ENCODE results near the gene FANCD2.
A peak's percentile ranks its signal among the peaks of the same experiment; 100 is the strongest.

The FANCD2 gene

DNA sequence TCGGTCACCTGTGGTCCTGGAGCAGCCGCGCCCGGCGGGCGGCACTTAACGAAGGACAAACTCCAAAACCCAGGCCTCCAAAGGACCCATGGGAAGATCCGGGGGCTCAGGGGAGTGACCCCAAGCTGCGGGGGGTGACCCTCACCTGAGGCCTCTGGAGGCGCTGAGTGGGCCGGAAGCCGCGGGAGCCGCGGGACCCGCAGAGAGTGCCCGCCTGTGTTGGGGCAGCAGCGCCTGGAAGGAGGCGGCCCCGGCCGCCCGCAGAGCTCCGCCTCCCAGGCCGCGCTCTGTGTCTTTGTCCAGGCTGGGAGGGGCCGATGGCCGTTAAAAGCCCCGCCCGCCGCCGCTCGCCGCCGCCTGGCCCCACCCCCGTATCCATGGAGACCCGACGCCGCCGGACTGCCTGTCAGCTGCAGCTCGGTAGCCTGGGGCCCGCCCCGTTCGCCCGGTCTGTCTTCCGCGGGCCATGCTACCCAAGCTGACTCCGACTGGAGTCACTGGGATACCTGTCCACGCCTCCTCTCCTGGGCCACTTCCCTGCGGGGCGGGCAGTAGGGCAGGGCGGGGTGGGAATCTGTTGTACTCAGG lies 15.3 kb upstream of the FANCD2 start:
- peaks cover 22% of the 10 kb centered on the region for H4K20me1 ChIP-seq (ENCODE audit: insufficient read depth, low read length)
- no peaks in the 10 kb centered on the region for H3K9me3 ChIP-seq (ENCODE audit: insufficient read depth, low read length, severe bottlenecking)
- H3K4me1 ChIP-seq (ENCODE audit: insufficient read depth, low read length) = no peaks in the 10 kb centered on the region
- no peak overlapping the region for H3K27ac ChIP-seq (ENCODE audit: low read length)
- H3K4me2 ChIP-seq (ENCODE audit: insufficient read depth, low read length) = no peak overlapping the region
- H2AFZ ChIP-seq (ENCODE audit: low read depth, low read length) = no peak overlapping the region
- H3K36me3 ChIP-seq (ENCODE audit: insufficient read depth, low read length) = no peaks in the 10 kb centered on the region
- TF ChIP-seq CTCF (IDR thresholded peaks at IDR 0.05; ENCODE audit: borderline replicate concordance, extremely low read depth, low read length, poor library complexity, severe bottlenecking) = no peak
- TF ChIP-seq EZH2 (IDR thresholded peaks at IDR 0.05; ENCODE audit: borderline replicate concordance, low read depth, low read length, severe bottlenecking) = no peak
- 0 out of 3 replicates have a peak, but pooled peaks have one; percentile 23 for ATAC-seq (ENCODE audit: insufficient read depth, low read depth)
- H3K79me2 ChIP-seq (ENCODE audit: insufficient read depth, low read length) = 0 out of 2 replicates have a peak, but pooled peaks cover 3% of the 10 kb centered on the region
- H3K27me3 ChIP-seq (ENCODE audit: insufficient read depth, low read length, poor library complexity) = no peaks in the 10 kb centered on the region
- H3K9ac ChIP-seq (ENCODE audit: low read depth, low read length) = no peak overlapping the region
- no peak overlapping the region for H3K4me3 ChIP-seq (ENCODE audit: low read depth in 1 of 2, low read length in 2 of 2)
- DNase-seq = peak; percentile 27

DNA sequence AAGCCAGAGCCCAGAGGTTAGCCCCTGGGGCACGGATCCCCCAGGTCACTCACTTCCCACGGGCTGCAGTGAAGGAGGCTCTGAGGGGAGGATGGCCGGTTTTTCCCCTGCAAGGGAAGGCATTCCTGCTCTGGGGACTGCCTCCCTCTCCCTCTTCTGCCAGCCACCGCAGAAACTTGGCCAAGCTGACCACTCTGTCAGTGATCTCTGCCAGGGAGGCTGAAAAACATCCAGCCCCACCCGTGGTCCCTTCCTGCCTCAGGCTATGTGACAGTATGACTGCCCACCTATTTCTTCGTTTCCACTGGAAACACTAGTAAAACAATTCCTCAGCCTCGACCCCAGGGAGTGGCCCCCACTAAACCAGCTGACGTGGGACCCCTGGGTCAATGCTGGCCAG lies 14.6 kb upstream of the FANCD2 start:
- Histone ChIP-seq H3K27ac (ENCODE audit: low read length) (no peak overlapping the region), H3K27me3 (ENCODE audit: insufficient read depth, low read length, poor library complexity) (no peaks in the 10 kb centered on the region), H3K4me1 (ENCODE audit: insufficient read depth, low read length) (no peaks in the 10 kb centered on the region), H3K79me2 (ENCODE audit: insufficient read depth, low read length) (no peaks in the 10 kb centered on the region), H3K4me3 (ENCODE audit: low read depth in 1 of 2, low read length in 2 of 2) (no peak overlapping the region), H3K4me2 (ENCODE audit: insufficient read depth, low read length) (no peak overlapping the region), H4K20me1 (ENCODE audit: insufficient read depth, low read length) (peaks cover 16% of the 10 kb centered on the region), H3K36me3 (ENCODE audit: insufficient read depth, low read length) (no peaks in the 10 kb centered on the region), H2AFZ (ENCODE audit: low read depth, low read length) (no peak overlapping the region), H3K9ac (ENCODE audit: low read depth, low read length) (no peak overlapping the region), H3K9me3 (ENCODE audit: insufficient read depth, low read length, severe bottlenecking) (no peaks in the 10 kb centered on the region)
- DNase-seq (no peak), ATAC-seq (ENCODE audit: insufficient read depth, low read depth) (no peak)
- TF ChIP-seq CTCF (IDR thresholded peaks at IDR 0.05; ENCODE audit: borderline replicate concordance, extremely low read depth, low read length, poor library complexity, severe bottlenecking) (no peak), EZH2 (IDR thresholded peaks at IDR 0.05; ENCODE audit: borderline replicate concordance, low read depth, low read length, severe bottlenecking) (no peak)

DNA sequence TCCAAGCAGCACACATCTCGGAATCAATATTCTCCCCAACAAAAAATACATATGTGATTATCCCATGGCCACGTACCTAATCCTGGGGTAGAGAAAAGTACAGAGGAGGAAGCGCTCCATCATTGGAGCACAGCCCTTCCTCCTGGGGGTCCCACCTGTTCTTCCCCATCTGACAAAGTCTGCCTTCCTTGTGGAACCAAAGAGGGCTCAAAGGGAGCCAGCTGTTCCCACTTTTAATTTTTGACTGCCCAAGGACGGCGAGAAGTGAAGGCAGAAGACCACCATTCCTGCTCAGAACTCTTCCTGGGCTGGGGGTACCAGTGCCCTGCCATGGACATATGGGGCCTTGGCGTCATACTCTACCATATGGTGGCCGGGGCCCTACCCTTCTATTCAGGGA lies 14.1 kb upstream of the FANCD2 start:
- Histone ChIP-seq H3K4me2 (ENCODE audit: insufficient read depth, low read length) (no peak overlapping the region), H2AFZ (ENCODE audit: low read depth, low read length) (no peak overlapping the region), H3K4me1 (ENCODE audit: insufficient read depth, low read length) (no peaks in the 10 kb centered on the region), H3K79me2 (ENCODE audit: insufficient read depth, low read length) (no peaks in the 10 kb centered on the region), H4K20me1 (ENCODE audit: insufficient read depth, low read length) (peaks cover 11% of the 10 kb centered on the region), H3K9ac (ENCODE audit: low read depth, low read length) (no peak overlapping the region), H3K27me3 (ENCODE audit: insufficient read depth, low read length, poor library complexity) (no peaks in the 10 kb centered on the region), H3K9me3 (ENCODE audit: insufficient read depth, low read length, severe bottlenecking) (no peaks in the 10 kb centered on the region), H3K27ac (ENCODE audit: low read length) (no peak overlapping the region), H3K36me3 (ENCODE audit: insufficient read depth, low read length) (no peaks in the 10 kb centered on the region), H3K4me3 (ENCODE audit: low read depth in 1 of 2, low read length in 2 of 2) (no peak overlapping the region)
- TF ChIP-seq EZH2 (IDR thresholded peaks at IDR 0.05; ENCODE audit: borderline replicate concordance, low read depth, low read length, severe bottlenecking) (no peak), CTCF (IDR thresholded peaks at IDR 0.05; ENCODE audit: borderline replicate concordance, extremely low read depth, low read length, poor library complexity, severe bottlenecking) (no peak)
- no peak for DNase-seq
- ATAC-seq (ENCODE audit: insufficient read depth, low read depth) = no peak

All from DND-41 (cell line).